Astrocyte (in vitro differentiated cells and primary cell): ENCODE results near the gene SLC39A2. TPM values are rescaled to one million over a fixed set of nuclear protein-coding genes. Genes with fewer than 3 reads are reported as not detected.

Experiments
- DNase-seq: peaks from one replicate; pipeline ENCODE4 v3.0.0-alpha.2; 2010; ENCODE audit warnings: low read depth
- FAIRE-seq: peaks from 2 replicates; lab custom pipeline; 2011; peaks lifted over from hg19 to GRCh38; lab: Jason Lieb, UNC
- H2AFZ ChIP-seq: 2 replicates; pipeline ENCODE4 v1.6.0; 2012; ENCODE audit warnings: low read depth, low read length, inconsistent platforms
- H3K27ac ChIP-seq: 2 replicates; pipeline ENCODE4 v1.5.1; 2011; ENCODE audit warnings: low read depth, low read length, inconsistent platforms
- H3K27me3 ChIP-seq: 2 replicates; pipeline ENCODE4 v1.6.0; 2011; ENCODE audit warnings: low read length, inconsistent platforms; ENCODE audit not compliant: insufficient read depth
- H3K36me3 ChIP-seq: 2 replicates; pipeline ENCODE4 v1.5.1; 2011; ENCODE audit warnings: low read length, inconsistent platforms; ENCODE audit not compliant: insufficient read depth
- H3K4me1 ChIP-seq: 2 replicates; pipeline ENCODE4 v1.5.1; 2011; ENCODE audit warnings: low read length, inconsistent platforms; ENCODE audit not compliant: insufficient read depth
- H3K4me2 ChIP-seq: 2 replicates; pipeline ENCODE4 v1.6.0; 2012; ENCODE audit warnings: low read length, inconsistent platforms
- H3K4me3 ChIP-seq: 2 replicates; pipeline ENCODE4 v1.5.1; 2011; ENCODE audit warnings: low read depth, mild to moderate bottlenecking, low read length, inconsistent platforms; ENCODE audit not compliant: insufficient read depth
- H3K79me2 ChIP-seq: 2 replicates; pipeline ENCODE4 v1.6.0; 2012; ENCODE audit warnings: mild to moderate bottlenecking, low read length, inconsistent platforms; ENCODE audit not compliant: insufficient read depth
- H3K9ac ChIP-seq: 2 replicates; pipeline ENCODE4 v1.6.0; 2012; ENCODE audit warnings: mild to moderate bottlenecking, low read length, inconsistent platforms
- H3K9me3 ChIP-seq: 2 replicates; pipeline ENCODE4 v1.5.1; 2012; ENCODE audit warnings: low read depth, mild to moderate bottlenecking, low read length, inconsistent platforms; ENCODE audit not compliant: insufficient read depth
- H4K20me1 ChIP-seq: 2 replicates; pipeline ENCODE4 v1.6.0; 2012; ENCODE audit warnings: low read length, inconsistent platforms; ENCODE audit not compliant: insufficient read depth
- H3K27ac Mint-ChIP-seq: one replicate; pipeline ENCODE4 v1.8.0; 2021; ENCODE audit warnings: mild to moderate bottlenecking, mixed read lengths; ENCODE audit not compliant: unreplicated experiment
- H3K27me3 Mint-ChIP-seq: one replicate; pipeline ENCODE4 v1.8.0; 2021; ENCODE audit warnings: low read depth, mixed read lengths; ENCODE audit not compliant: unreplicated experiment
- H3K36me3 Mint-ChIP-seq: one replicate; pipeline ENCODE4 v1.8.0; 2021; ENCODE audit warnings: low read depth, mixed read lengths; ENCODE audit not compliant: unreplicated experiment
- H3K4me1 Mint-ChIP-seq: one replicate; pipeline ENCODE4 v1.8.0; 2021; ENCODE audit warnings: low read depth, mixed read lengths; ENCODE audit not compliant: unreplicated experiment
- H3K4me3 Mint-ChIP-seq: one replicate; pipeline ENCODE4 v1.8.0; 2021; ENCODE audit warnings: mild to moderate bottlenecking, moderate library complexity, mixed read lengths; ENCODE audit not compliant: unreplicated experiment
- H3K9me3 Mint-ChIP-seq: one replicate; pipeline ENCODE4 v1.8.0; 2021; ENCODE audit warnings: mild to moderate bottlenecking, mixed read lengths; ENCODE audit not compliant: unreplicated experiment
- EZH2 ChIP-seq: IDR thresholded peaks from 2 replicates; pipeline ENCODE4 v1.6.1; 2012; ENCODE audit warnings: mild to moderate bottlenecking, low read length, inconsistent platforms; ENCODE audit not compliant: insufficient read depth
- microRNA-seq: library from miRNA; unstranded; fragments of <30 nt; microRNA quantifications from one replicate; pipeline ENCODE4 v1.2.0, GENCODE V29; 2020
- total RNA-seq: library from RNA; stranded (reverse); gene quantifications from 2 replicates; pipeline ENCODE4 v1.2.1, GENCODE V29; 2021
- TF ChIP-seq, protein P1 (sequence below): IDR thresholded peaks from 2 replicates; pipeline ENCODE4 v1.5.1; 2011; ENCODE audit warnings: low read depth, mild to moderate bottlenecking, inconsistent platforms, low read length, moderate library complexity; ENCODE audit not compliant: insufficient read depth

SLC39A2 gene
- total RNA-seq, 1 donor from 2014 or later: 0.30 TPM

DNA sequence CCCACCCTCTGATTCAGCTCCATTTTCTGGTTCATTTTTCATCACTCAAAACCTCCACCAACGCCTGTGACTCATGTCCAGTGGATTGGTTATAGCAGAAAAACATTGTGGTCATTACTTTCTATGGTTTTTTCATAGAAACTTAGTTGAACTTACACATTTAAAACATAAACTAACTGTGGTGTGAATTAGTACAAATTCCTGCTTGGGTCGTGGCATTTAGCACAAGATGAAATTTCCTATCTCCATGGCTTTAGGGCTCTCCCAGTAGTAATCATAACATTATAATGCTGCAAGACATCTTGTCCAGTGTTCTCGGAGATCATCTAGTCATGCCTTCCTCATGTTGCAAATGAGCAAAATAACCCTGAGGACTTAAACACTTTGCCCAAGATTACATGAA, 50.2 kb downstream of the SLC39A2 start:
- peaks cover 7% of the 10 kb centered on the region for H3K9me3 Mint-ChIP-seq
- Histone ChIP-seq H3K9me3 (no peaks in the 10 kb centered on the region), H3K27ac (no peak overlapping the region), H3K4me1 (peaks cover 2% of the 10 kb centered on the region), H3K27me3 (peaks cover 5% of the 10 kb centered on the region), H3K9ac (no peak overlapping the region), H4K20me1 (no peaks in the 10 kb centered on the region), H2AFZ (no peak overlapping the region), H3K4me3 (no peak overlapping the region), H3K36me3 (no peaks in the 10 kb centered on the region), H3K79me2 (no peaks in the 10 kb centered on the region), H3K4me2 (peak overlapping the region; percentile 27)
- H3K27me3 Mint-ChIP-seq: peaks cover 6% of the 10 kb centered on the region
- no peak overlapping the region for H3K4me3 Mint-ChIP-seq
- no peak for TF ChIP-seq EZH2
- TF ChIP-seq, protein P1, sequence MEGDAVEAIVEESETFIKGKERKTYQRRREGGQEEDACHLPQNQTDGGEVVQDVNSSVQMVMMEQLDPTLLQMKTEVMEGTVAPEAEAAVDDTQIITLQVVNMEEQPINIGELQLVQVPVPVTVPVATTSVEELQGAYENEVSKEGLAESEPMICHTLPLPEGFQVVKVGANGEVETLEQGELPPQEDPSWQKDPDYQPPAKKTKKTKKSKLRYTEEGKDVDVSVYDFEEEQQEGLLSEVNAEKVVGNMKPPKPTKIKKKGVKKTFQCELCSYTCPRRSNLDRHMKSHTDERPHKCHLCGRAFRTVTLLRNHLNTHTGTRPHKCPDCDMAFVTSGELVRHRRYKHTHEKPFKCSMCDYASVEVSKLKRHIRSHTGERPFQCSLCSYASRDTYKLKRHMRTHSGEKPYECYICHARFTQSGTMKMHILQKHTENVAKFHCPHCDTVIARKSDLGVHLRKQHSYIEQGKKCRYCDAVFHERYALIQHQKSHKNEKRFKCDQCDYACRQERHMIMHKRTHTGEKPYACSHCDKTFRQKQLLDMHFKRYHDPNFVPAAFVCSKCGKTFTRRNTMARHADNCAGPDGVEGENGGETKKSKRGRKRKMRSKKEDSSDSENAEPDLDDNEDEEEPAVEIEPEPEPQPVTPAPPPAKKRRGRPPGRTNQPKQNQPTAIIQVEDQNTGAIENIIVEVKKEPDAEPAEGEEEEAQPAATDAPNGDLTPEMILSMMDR: no peak
- DNase-seq (peak; percentile 73), FAIRE-seq (no peak)
- no peak overlapping the region for H3K27ac Mint-ChIP-seq
- no peaks in the 10 kb centered on the region for H3K36me3 Mint-ChIP-seq
- H3K4me1 Mint-ChIP-seq: peaks cover 15% of the 10 kb centered on the region

DNA sequence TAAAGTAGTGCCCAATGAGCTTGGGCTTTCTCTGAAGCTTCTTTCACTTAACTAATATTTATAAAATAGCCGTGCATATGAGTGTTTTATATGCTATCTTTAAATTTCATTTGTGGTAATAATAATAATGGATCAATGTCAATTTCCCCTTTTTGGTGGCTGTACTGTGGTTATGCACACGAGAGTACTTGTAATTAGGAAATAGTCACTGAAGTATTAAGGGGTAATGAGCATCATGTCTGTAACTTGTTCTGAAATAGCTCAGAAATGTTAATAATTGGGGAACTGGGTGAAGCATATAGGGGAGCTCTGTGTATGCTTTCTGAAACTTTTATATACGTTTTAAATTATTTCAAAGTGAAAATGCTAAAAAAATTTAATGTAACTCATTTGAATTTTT, 51.5 kb downstream of the SLC39A2 start:
- no peak overlapping the region for H3K4me2 ChIP-seq

More for the DNA sequence above, 51.5 kb downstream of the SLC39A2 start:
- Mint-ChIP-seq H3K27me3 (peaks cover 2% of the 10 kb centered on the region), H3K27ac (no peak overlapping the region), H3K36me3 (no peaks in the 10 kb centered on the region), H3K9me3 (peaks cover 3% of the 10 kb centered on the region), H3K4me1 (peaks cover 15% of the 10 kb centered on the region), H3K4me3 (no peak overlapping the region)
- Histone ChIP-seq H2AFZ (no peak overlapping the region), H4K20me1 (no peaks in the 10 kb centered on the region), H3K4me1 (peaks cover 2% of the 10 kb centered on the region), H3K9ac (no peak overlapping the region), H3K79me2 (no peaks in the 10 kb centered on the region), H3K36me3 (no peaks in the 10 kb centered on the region), H3K9me3 (no peaks in the 10 kb centered on the region), H3K27ac (no peak overlapping the region), H3K4me3 (no peak overlapping the region), H3K27me3 (no peaks in the 10 kb centered on the region)
- FAIRE-seq (no peak), DNase-seq (no peak)
- TF ChIP-seq, protein P1: no peak
- no peak for TF ChIP-seq EZH2

Small RNA genes lying within 50 kb of the gene (microRNA-seq; reads per million reads assigned to microRNA genes)
- gene MIR6717: not detected

Other genes with a start within 250 kb of the SLC39A2 start
- not detected in 2 replicates for gene EDDM3B, start 230.9 kb upstream of the SLC39A2 start, total RNA-seq
- gene RNASE6, start 218.0 kb upstream of the SLC39A2 start, total RNA-seq: 0.29 TPM in 1 of 2 replicates, not detected in the other
- gene RNASE1, start 196.4 kb upstream of the SLC39A2 start, total RNA-seq: 4.7 and 5.3 TPM in 2 replicates
- gene RNASE3, start 107.9 kb upstream of the SLC39A2 start, total RNA-seq: not detected in 2 replicates
- not detected in 2 replicates for gene RNASE2, start 43.8 kb upstream of the SLC39A2 start, total RNA-seq
- gene METTL17, start 9.3 kb upstream of the SLC39A2 start, total RNA-seq: 45.1 and 49.0 TPM in 2 replicates
- gene NDRG2, start 25.8 kb downstream of the SLC39A2 start, total RNA-seq: 11.8 and 12.6 TPM in 2 replicates
- not detected in 2 replicates for gene TPPP2, start 30.9 kb downstream of the SLC39A2 start, total RNA-seq
- gene RNASE13, start 35.5 kb downstream of the SLC39A2 start, total RNA-seq: not detected in 2 replicates
- 0.19 TPM in 1 of 2 replicates, not detected in the other for gene RNASE7, start 43.1 kb downstream of the SLC39A2 start, total RNA-seq
- not detected in 2 replicates for gene RNASE8, start 58.5 kb downstream of the SLC39A2 start, total RNA-seq
- gene ARHGEF40, start 71.0 kb downstream of the SLC39A2 start, total RNA-seq: 99.9 and 129 TPM in 2 replicates
- 24.2 and 31.9 TPM in 2 replicates for gene ZNF219, start 99.4 kb downstream of the SLC39A2 start, total RNA-seq
- gene TMEM253, start 101.8 kb downstream of the SLC39A2 start, total RNA-seq: 1.4 and 2.2 TPM in 2 replicates
- gene OR5AU1, start 156.8 kb downstream of the SLC39A2 start, total RNA-seq: not detected in 2 replicates